Fibroblast of lung (primary cell): ENCODE results near the gene LMF1. TPM values are rescaled to one million over a fixed set of nuclear protein-coding genes. Genes with fewer than 3 reads are reported as not detected.

Source experiments
- DNase-seq, 2 donors: peaks; one replicate each; pipeline versions ENCODE4 v3.0.0 to v3.0.0-alpha.2; 2010; ENCODE audit warnings: low read depth in 2 of 2
- H2AFZ ChIP-seq: 2 replicates; pipeline ENCODE4 v1.5.1; 2012; ENCODE audit warnings: low read length, control low read depth, inconsistent platforms
- H3K27ac ChIP-seq: 2 replicates; pipeline ENCODE4 v1.5.1; 2011; ENCODE audit warnings: low read length, control low read depth; ENCODE audit not compliant: insufficient read depth
- H3K27me3 ChIP-seq: 2 replicates; pipeline ENCODE4 v1.5.1; 2011; ENCODE audit warnings: mild to moderate bottlenecking, low read length; ENCODE audit not compliant: control insufficient read depth, insufficient read depth
- H3K36me3 ChIP-seq: 2 replicates; pipeline ENCODE4 v1.5.1; 2011; ENCODE audit warnings: low read length; ENCODE audit not compliant: control insufficient read depth, insufficient read depth
- H3K4me1 ChIP-seq: 2 replicates; pipeline ENCODE4 v1.5.1; 2011; ENCODE audit warnings: low read length; ENCODE audit not compliant: control insufficient read depth, insufficient read depth; ENCODE audit errors: extremely low read depth
- H3K4me2 ChIP-seq: 2 replicates; pipeline ENCODE4 v1.5.1; 2011; ENCODE audit warnings: low read length, control low read depth; ENCODE audit not compliant: insufficient read depth; ENCODE audit errors: extremely low read depth
- H3K4me3 ChIP-seq, 4 experiments: fragments of 200-600 bp in 1 of 4; sonication (generic) in 1 of 4; replicated peaks in 1 of 4; 2 replicates each; pipeline ENCODE4 v1.5.1; 2011 to 2016; ENCODE audit warnings: low read length in 4 of 4, low read depth in 3 of 4, mild to moderate bottlenecking in 3 of 4, control low read depth in 2 of 4, inconsistent platforms in 1 of 4, mixed read lengths in 1 of 4; ENCODE audit not compliant: insufficient read depth in 1 of 4; ENCODE audit errors: control extremely low read depth in 1 of 4
- H3K79me2 ChIP-seq: 2 replicates; pipeline ENCODE4 v1.5.1; 2012; ENCODE audit warnings: mild to moderate bottlenecking, low read length, inconsistent platforms; ENCODE audit not compliant: control insufficient read depth, insufficient read depth
- H3K9ac ChIP-seq: 2 replicates; pipeline ENCODE4 v1.5.1; 2011; ENCODE audit warnings: mild to moderate bottlenecking, low read length, control low read depth; ENCODE audit not compliant: insufficient read depth
- H3K9me3 ChIP-seq: 2 replicates; pipeline ENCODE4 v1.5.1; 2012; ENCODE audit warnings: low read depth, low read length; ENCODE audit not compliant: control insufficient read depth, insufficient read depth
- H4K20me1 ChIP-seq: 2 replicates; pipeline ENCODE4 v1.5.1; 2011; ENCODE audit warnings: low read length; ENCODE audit not compliant: control insufficient read depth, insufficient read depth; ENCODE audit errors: extremely low read depth
- CTCF ChIP-seq, 2 donors: IDR thresholded peaks in 1 of 2; conservative IDR thresholded peaks in 1 of 2; 1 replicate in 1 of 2; 2 replicates in 1 of 2; pipeline ENCODE4 v1.5.1; 2011 to 2012; ENCODE audit warnings: low read length in 2 of 2, control low read depth in 1 of 2, inconsistent platforms in 1 of 2, low read depth in 1 of 2, mild to moderate bottlenecking in 1 of 2
- EZH2 ChIP-seq: IDR thresholded peaks from 2 replicates; pipeline ENCODE4 v1.5.1; 2012; ENCODE audit warnings: low read length, control low read depth, mild to moderate bottlenecking; ENCODE audit errors: missing control alignments
- polyA plus RNA-seq, 2 donors: library from polyadenylated mRNA; depleted of rRNA in 1 of 2; stranded (reverse) in 1 of 2; unstranded in 1 of 2; fragments of >200 nt; gene quantifications; 2 replicates each; pipeline ENCODE4 v1.2.1, GENCODE V29; 2011 to 2012; ENCODE audit warnings: missing spikeins in 1 of 2
- total RNA-seq: library from RNA; depleted of rRNA; stranded (reverse); fragments of >200 nt; gene quantifications from 2 replicates; pipeline ENCODE4 v1.2.1, GENCODE V29; 2014

Gene LMF1
- total and polyA plus RNA-seq, 2 donors (not counting 1 experiment from before 2014, with no cell fraction given), result 12.3 to 12.6 TPM

DNA sequence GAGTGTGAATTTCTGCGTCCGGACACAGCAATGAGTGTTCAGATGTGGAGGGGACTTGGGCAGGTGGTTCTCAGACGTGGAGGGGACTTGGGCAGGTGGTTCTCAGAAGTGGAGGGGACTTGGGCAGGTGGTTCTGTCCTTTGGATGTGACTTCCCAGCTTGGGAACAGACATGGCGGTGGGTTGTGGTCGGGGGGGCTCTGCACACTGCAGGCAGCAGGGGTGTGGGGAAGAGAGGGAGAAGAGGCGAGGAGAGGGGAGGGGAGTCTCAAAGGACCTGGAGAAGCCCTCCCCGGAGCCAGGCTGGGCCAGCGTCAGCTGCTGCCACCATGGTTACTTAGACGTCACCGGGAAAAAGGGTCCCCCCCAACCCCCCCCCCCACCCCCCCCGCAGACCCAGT lies 20.6 kb upstream of the LMF1 start:
- no peak overlapping the region for H2AFZ ChIP-seq
- H4K20me1 ChIP-seq, result no peaks in the 10 kb centered on the region
- H3K27ac ChIP-seq, result no peak overlapping the region
- H3K4me3 ChIP-seq, result no peak overlapping the region
- H3K4me1 ChIP-seq, result no peaks in the 10 kb centered on the region
- H3K9me3 ChIP-seq, result no peaks in the 10 kb centered on the region
- no peaks in the 10 kb centered on the region for H3K36me3 ChIP-seq
- no peaks in the 10 kb centered on the region for H3K79me2 ChIP-seq
- no peak for DNase-seq
- TF ChIP-seq EZH2 (no peak), CTCF (conservative IDR thresholded peaks at IDR 0.05 in 1 of 2, IDR thresholded peaks at IDR 0.05 in 1 of 2; ENCODE audit: low read depth in 1 of 2, low read length in 2 of 2) (no peak)
- H3K9ac ChIP-seq, result no peak overlapping the region
- no peak overlapping the region for H3K4me2 ChIP-seq
- H3K27me3 ChIP-seq, result no peaks in the 10 kb centered on the region

- no peak for DNase-seq
- H3K27me3 ChIP-seq, result no peaks in the 10 kb centered on the region
- H2AFZ ChIP-seq, result no peak overlapping the region
- no peak for TF ChIP-seq EZH2
- no peak overlapping the region for H3K4me2 ChIP-seq
- no peaks in the 10 kb centered on the region for H4K20me1 ChIP-seq
- H3K9ac ChIP-seq, result no peak overlapping the region
- no peaks in the 10 kb centered on the region for H3K4me1 ChIP-seq
- H3K4me3 ChIP-seq, result no peak overlapping the region
- no peaks in the 10 kb centered on the region for H3K79me2 ChIP-seq
- H3K36me3 ChIP-seq, result no peaks in the 10 kb centered on the region
- no peak overlapping the region for H3K27ac ChIP-seq
- no peaks in the 10 kb centered on the region for H3K9me3 ChIP-seq
Measured at GRCh38 chr16:990516-991291, 19.9 kb upstream of the LMF1 start.

DNA sequence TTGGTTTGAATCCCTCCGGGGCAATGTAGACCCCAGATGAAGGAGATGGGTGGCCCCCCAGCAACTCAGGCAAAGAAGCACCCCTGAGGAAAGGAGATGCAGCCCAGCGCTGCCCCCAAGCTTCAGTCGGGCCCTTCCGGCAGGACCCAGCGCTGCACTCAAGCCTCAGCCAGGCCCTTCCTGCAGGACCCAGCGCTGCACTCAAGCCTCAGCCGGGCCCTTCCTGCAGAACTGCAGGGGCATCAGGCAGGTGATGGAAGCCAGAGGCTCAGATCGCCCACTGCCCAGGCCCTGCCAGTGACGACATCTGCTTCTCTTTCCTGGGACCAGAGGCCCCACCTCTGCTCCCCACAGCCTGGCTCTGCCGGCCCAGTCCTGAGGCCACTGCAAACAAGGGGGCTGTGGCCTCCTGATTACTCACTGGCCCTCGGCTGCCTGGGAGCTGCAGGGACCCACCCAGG lies 18.6 kb upstream of the LMF1 start:
- H3K4me3 ChIP-seq, result no peak overlapping the region
- H3K9ac ChIP-seq, result no peak overlapping the region
- H3K9me3 ChIP-seq, result no peaks in the 10 kb centered on the region
- no peak for DNase-seq
- no peaks in the 10 kb centered on the region for H4K20me1 ChIP-seq
- H3K79me2 ChIP-seq, result no peaks in the 10 kb centered on the region
- H2AFZ ChIP-seq, result no peak overlapping the region
- no peak overlapping the region for H3K27ac ChIP-seq
- no peaks in the 10 kb centered on the region for H3K36me3 ChIP-seq
- H3K4me2 ChIP-seq, result no peak overlapping the region
- no peaks in the 10 kb centered on the region for H3K27me3 ChIP-seq
- TF ChIP-seq CTCF (conservative IDR thresholded peaks at IDR 0.05 in 1 of 2, IDR thresholded peaks at IDR 0.05 in 1 of 2; ENCODE audit: low read depth in 1 of 2, low read length in 2 of 2) (no peak), EZH2 (no peak)
- no peaks in the 10 kb centered on the region for H3K4me1 ChIP-seq
